ENCODE results near the gene LMX1B. TPM values are rescaled to one million over a fixed set of nuclear protein-coding genes. Genes with fewer than 3 reads are reported as not detected.

LMX1B gene
- total RNA-seq, 1 experiment from 2014 or later: not detected

GRCh38 chr9:126700296-126700695 lies 86.6 kb downstream of the LMX1B start:
- CTCF ChIA-PET: no interaction called here
- no peaks in the 10 kb centered on the region for H3K9me3 ChIP-seq (ENCODE audit: low read depth, low read length, poor library complexity, severe bottlenecking)
- H3K27ac ChIP-seq (ENCODE audit: low read depth, low read length, poor library complexity, severe bottlenecking): no peak overlapping the region
- no peak overlapping the region for H3K4me3 ChIP-seq (ENCODE audit: low read depth, low read length, poor library complexity, severe bottlenecking)
- DNase-seq (ENCODE audit: low spot score): no peak
- POLR2A ChIA-PET (ENCODE audit: low non-redundant PET): no interaction called here
- peaks cover 5% of the 10 kb centered on the region for H3K27me3 ChIP-seq (replicated peaks; ENCODE audit: insufficient read depth, low read depth, low read length, poor library complexity)
- intact Hi-C loops (cut with micrococcal nuclease; ENCODE audit: unreplicated experiment): loop anchor here (10.0 kb wide), 1 partner anchor 205 kb away; no protein-coding TSS in a partner anchor
- TF ChIP-seq EZH2 (IDR thresholded peaks at IDR 0.05; ENCODE audit: borderline replicate concordance, low read depth, low read length, poor library complexity, severe bottlenecking): no peak
- TF ChIP-seq CTCF (conservative IDR thresholded peaks at IDR 0.05; ENCODE audit: low read depth, low read length): no peak
- H3K4me1 ChIP-seq (ENCODE audit: insufficient read depth, low read length, poor library complexity, severe bottlenecking): peaks cover 14% of the 10 kb centered on the region
- no TSS peak for BruUV-seq (replicated peaks)
- H3K36me3 ChIP-seq (ENCODE audit: insufficient read depth, low read length, poor library complexity, severe bottlenecking): no peaks in the 10 kb centered on the region

- POLR2A ChIA-PET (ENCODE audit: low non-redundant PET): no interaction called here
- intact Hi-C loops (cut with micrococcal nuclease; ENCODE audit: unreplicated experiment): loop anchor here (10.0 kb wide), 1 partner anchor 206 kb away; no protein-coding TSS in a partner anchor
- no TSS peak for BruUV-seq (replicated peaks)
- DNase-seq (ENCODE audit: low spot score): no peak
- H3K27ac ChIP-seq (ENCODE audit: low read depth, low read length, poor library complexity, severe bottlenecking): no peak overlapping the region
- H3K4me1 ChIP-seq (ENCODE audit: insufficient read depth, low read length, poor library complexity, severe bottlenecking): peaks cover 17% of the 10 kb centered on the region
- H3K27me3 ChIP-seq (replicated peaks; ENCODE audit: insufficient read depth, low read depth, low read length, poor library complexity): peaks cover 5% of the 10 kb centered on the region
- TF ChIP-seq EZH2 (IDR thresholded peaks at IDR 0.05; ENCODE audit: borderline replicate concordance, low read depth, low read length, poor library complexity, severe bottlenecking) (no peak), CTCF (conservative IDR thresholded peaks at IDR 0.05; ENCODE audit: low read depth, low read length) (no peak)
- H3K9me3 ChIP-seq (ENCODE audit: low read depth, low read length, poor library complexity, severe bottlenecking): no peaks in the 10 kb centered on the region
- no peaks in the 10 kb centered on the region for H3K36me3 ChIP-seq (ENCODE audit: insufficient read depth, low read length, poor library complexity, severe bottlenecking)
- H3K4me3 ChIP-seq (ENCODE audit: low read depth, low read length, poor library complexity, severe bottlenecking): no peak overlapping the region
- CTCF ChIA-PET: interaction anchor here (0.5 to 2.2 kb wide), 3 partner anchors 11 to 146 kb away, joined by 3 to 12 read pairs (median 7); no protein-coding TSS in a partner anchor
Observed at GRCh38 chr9:126700903-126701812, 87.4 kb downstream of the LMX1B start.

- BruUV-seq (replicated peaks): no TSS peak
- Histone ChIP-seq H3K9me3 (ENCODE audit: low read depth, low read length, poor library complexity, severe bottlenecking) (no peaks in the 10 kb centered on the region), H3K36me3 (ENCODE audit: insufficient read depth, low read length, poor library complexity, severe bottlenecking) (no peaks in the 10 kb centered on the region), H3K4me3 (ENCODE audit: low read depth, low read length, poor library complexity, severe bottlenecking) (no peak overlapping the region), H3K27me3 (replicated peaks; ENCODE audit: insufficient read depth, low read depth, low read length, poor library complexity) (peaks cover 5% of the 10 kb centered on the region), H3K27ac (ENCODE audit: low read depth, low read length, poor library complexity, severe bottlenecking) (no peak overlapping the region), H3K4me1 (ENCODE audit: insufficient read depth, low read length, poor library complexity, severe bottlenecking) (peaks cover 17% of the 10 kb centered on the region)
- intact Hi-C loops (cut with micrococcal nuclease; ENCODE audit: unreplicated experiment): loop anchor here (10.0 kb wide), 1 partner anchor 207 kb away; no protein-coding TSS in a partner anchor
- ChIA-PET POLR2A (ENCODE audit: low non-redundant PET) (no interaction called here), CTCF (interaction anchor here (1.0 to 2.2 kb wide), 2 partner anchors 12 to 13 kb away, joined by 3 to 7 read pairs; no protein-coding TSS in a partner anchor)
- TF ChIP-seq CTCF (conservative IDR thresholded peaks at IDR 0.05; ENCODE audit: low read depth, low read length): no peak
- no peak for TF ChIP-seq EZH2 (IDR thresholded peaks at IDR 0.05; ENCODE audit: borderline replicate concordance, low read depth, low read length, poor library complexity, severe bottlenecking)
- DNase-seq (ENCODE audit: low spot score): no peak
Observed at GRCh38 chr9:126701813-126702140, 88.0 kb downstream of the LMX1B start.
